GM04503 (cell line): ENCODE results near the gene SYNDIG1L.

ENCODE experiments used
- DNase-seq: peaks from one replicate; pipeline ENCODE4 v3.0.0-alpha.2; 2012; ENCODE audit warnings: low read depth

The SYNDIG1L gene

GRCh38 chr14:74358176-74358829 is 67.7 kb downstream of the SYNDIG1L start:
- no peak for DNase-seq

GRCh38 chr14:74357585-74357984 is 68.4 kb downstream of the SYNDIG1L start:
- no peak for DNase-seq

- no peak for DNase-seq
Measured at GRCh38 chr14:74356892-74357575, 69.0 kb downstream of the SYNDIG1L start.
